Measurements from ENCODE around the gene SPATA31D1.
"Not testable (repeated sequence)": the region's sequence is repeated elsewhere in the genome, so short reads cannot be mapped to it uniquely, and the experiment has no call there.

SPATA31D1 gene

GRCh38 chr9:81988472-81988871, at the start of gene SPATA31D1:
Gene SPATA31D1 (plus strand): TSS chr9:81988772. CDS start chr9:81988819, 47 bp downstream.
- not testable (repeated sequence) for DNase-seq (ENCODE audit: low read depth, low spot score)

DNA sequence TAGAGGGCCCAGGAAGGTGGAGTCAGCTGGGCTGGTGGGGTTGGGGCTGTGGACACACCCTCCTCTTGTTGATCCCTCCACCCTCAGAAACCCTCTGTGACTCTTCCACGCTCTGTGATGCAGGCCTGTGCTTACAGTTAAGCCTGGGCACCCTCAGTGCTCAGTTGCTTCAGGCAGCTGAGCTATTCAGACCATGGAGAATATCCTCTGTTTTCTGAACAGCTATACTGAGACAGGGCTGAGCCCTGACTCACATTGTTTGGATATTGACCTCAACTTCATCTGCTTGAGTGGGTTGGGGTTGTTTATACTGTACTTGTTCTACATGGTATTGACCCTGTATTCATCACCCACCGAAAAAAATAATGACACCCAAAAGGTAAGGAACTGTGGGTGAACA, 45.2 kb upstream of the SPATA31D1 start, which contains the start of gene SPATA31D3:
Gene SPATA31D3 (plus strand): TSS at position 108 of the 400 bp plus-strand sequence. CDS start 86 bp downstream, at position 194.
- not testable (repeated sequence) for DNase-seq (ENCODE audit: low read depth, low spot score)

GRCh38 chr9:81948650-81949049, 39.9 kb upstream of the SPATA31D1 start:
- DNase-seq (ENCODE audit: low read depth, low spot score), result not testable (repeated sequence)

DNA sequence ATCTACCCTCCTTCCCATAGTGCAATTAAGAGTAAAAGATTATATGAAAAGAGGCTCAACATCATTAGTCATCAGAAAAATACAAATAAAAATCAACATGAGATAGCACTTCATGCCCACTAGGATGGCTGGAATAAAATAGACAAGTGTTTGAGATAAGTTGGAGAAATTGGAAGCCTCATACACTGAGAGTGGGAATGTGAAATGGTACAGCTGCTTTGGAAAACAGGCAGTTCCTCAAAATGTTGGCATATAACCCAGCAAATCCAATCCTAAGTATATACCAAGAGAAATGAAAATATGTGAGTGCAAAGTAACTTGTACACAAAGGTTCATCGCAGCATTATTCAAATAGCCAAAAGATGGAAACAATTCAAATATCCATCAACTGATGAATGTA, 35.5 kb upstream of the SPATA31D1 start:
- no peak for DNase-seq (ENCODE audit: low read depth, low spot score)

- no peak for DNase-seq (ENCODE audit: low read depth, low spot score)
Measured at GRCh38 chr9:81955625-81956024, 32.9 kb upstream of the SPATA31D1 start.

GRCh38 chr9:81964218-81965171, 24.1 kb upstream of the SPATA31D1 start:
- DNase-seq (ENCODE audit: low read depth, low spot score), result no peak

DNA sequence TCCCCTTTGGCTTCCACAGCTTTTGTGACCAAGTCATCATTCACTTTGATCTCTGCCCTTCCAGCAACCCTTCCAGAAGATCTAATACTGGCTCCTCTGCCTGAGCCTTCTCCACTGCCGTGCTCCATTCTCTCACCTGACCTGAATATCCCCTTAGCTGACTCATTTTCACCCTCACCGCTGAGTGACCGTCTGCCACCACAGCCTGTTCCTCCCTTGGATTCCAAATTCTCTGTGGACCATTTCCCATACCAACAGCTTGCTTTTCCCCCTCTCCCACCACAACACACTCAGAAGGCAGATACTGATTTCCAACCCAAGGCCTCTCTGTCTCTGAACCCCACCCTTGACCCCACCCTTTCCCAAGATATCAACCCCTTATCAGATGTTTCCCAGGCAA, 20.5 kb upstream of the SPATA31D1 start:
- DNase-seq (ENCODE audit: low read depth, low spot score), result no peak

DNA sequence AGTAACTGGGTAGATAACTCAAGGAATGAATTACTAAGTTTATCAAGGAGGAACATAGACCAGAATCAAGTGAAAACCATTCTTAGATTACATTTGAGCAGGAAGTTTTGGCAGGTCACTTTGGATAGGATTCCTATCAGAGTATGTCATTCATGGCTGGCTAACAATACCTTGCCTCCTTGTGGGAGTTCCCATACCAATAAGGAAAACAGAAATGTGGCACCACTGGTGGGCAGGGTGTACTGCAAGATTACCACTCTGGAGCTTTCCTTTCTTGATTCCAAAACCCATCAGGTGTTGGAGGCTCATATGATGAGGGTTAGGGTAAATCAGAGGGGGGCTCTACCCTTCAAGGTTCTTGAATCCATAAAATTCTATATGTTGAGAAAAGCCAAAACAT, 18.6 kb upstream of the SPATA31D1 start:
- DNase-seq (ENCODE audit: low read depth, low spot score), result peak; percentile 47

GRCh38 chr9:81971727-81972126, 16.8 kb upstream of the SPATA31D1 start:
- no peak for DNase-seq (ENCODE audit: low read depth, low spot score)

GRCh38 chr9:81974764-81975163, 13.8 kb upstream of the SPATA31D1 start:
- DNase-seq (ENCODE audit: low read depth, low spot score), result no peak

- no peak for DNase-seq (ENCODE audit: low read depth, low spot score)
Measured at GRCh38 chr9:81976351-81976750, 12.2 kb upstream of the SPATA31D1 start.

- DNase-seq (ENCODE audit: low read depth, low spot score), result no peak
Measured at GRCh38 chr9:81979196-81979595, 9.4 kb upstream of the SPATA31D1 start.

DNA sequence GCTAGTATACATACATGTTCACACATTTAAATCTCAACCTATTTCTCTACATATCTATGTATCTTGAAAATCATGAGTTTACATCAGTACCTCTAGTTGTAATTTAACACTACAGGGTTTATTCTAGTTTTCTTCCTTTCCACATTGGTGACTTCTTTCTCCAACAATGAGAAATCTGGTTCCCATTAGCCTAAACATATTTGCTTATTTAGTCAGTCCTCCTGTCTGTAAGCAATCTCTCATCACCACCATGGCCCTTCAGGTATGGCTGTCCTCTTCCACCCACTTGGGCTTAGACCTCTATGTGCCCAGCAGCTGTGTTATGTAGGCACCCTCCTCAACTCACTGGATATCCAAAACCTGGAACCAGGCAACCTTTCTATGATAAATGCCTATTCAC, 8.0 kb upstream of the SPATA31D1 start:
- no peak for DNase-seq (ENCODE audit: low read depth, low spot score)

- DNase-seq (ENCODE audit: low read depth, low spot score), result no peak
Measured at GRCh38 chr9:81981883-81982282, 6.7 kb upstream of the SPATA31D1 start.

- DNase-seq (ENCODE audit: low read depth, low spot score), result no peak
Measured at GRCh38 chr9:81984928-81985327, 3.6 kb upstream of the SPATA31D1 start.

DNA sequence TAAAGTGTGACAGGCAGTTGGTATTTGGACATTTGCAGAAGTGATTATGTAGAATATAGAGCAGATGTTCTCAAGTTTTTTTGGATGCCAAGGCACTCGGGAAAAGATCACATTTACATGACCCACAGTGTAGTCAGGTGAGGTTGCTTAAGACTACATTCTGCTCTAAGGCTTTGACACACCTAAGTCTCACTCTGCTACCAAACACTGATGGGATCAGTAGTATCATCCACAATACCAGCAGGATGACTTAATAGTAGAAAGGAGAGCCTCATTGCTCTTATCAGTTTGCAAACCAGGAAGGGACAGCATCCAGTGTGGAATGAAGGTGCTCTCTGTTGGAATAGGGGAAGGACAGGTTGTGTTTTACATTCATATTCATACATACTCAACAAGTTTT, 2.5 kb upstream of the SPATA31D1 start:
- DNase-seq (ENCODE audit: low read depth, low spot score), result no peak

DNA sequence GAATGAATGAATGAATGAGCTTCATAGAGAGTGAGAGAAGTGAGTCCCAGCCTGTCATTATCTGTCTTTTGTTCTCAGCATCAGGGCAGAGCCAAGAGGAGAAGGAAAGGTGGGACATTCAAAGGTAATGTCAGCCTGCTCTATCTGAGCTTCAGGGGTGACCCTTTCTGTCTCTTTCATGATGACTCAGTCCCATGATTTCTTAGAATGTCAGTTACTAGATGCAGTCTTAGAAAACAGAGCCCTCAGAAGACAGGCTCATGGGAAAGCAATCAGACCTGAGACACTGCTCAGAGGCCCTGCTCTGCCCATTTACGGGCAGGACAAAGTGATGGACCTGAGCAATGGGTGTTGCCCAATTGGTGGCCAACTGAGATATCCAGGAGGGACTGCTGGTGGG, 1.1 kb downstream of the SPATA31D1 start:
- no peak for DNase-seq (ENCODE audit: low read depth, low spot score)

DNA sequence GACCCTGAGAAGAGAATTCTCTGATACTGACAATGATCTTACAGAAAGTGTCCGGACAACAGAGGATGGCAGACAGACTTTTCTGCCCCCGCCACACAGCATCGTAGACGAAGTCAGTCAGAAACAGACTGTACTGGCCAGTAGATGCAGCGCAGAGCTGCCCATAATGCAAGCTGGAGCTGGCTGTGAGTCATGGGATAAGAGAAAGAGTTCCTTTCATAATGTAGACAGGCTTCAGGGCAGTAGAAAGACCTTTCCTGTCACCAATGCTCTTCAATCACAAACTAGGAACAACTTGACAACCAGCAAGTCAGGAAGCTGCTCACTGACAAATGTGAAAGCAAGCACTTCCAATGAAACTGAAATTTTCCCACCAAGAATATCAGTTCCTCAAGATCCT, 5.1 kb downstream of the SPATA31D1 start:
- DNase-seq (ENCODE audit: low read depth, low spot score), result no peak

GRCh38 chr9:81999806-82000205, 11.2 kb downstream of the SPATA31D1 start:
- peak; percentile 51 for DNase-seq (ENCODE audit: low read depth, low spot score)

- DNase-seq (ENCODE audit: low read depth, low spot score), result no peak
Measured at GRCh38 chr9:82010711-82011110, 22.1 kb downstream of the SPATA31D1 start.

GRCh38 chr9:82011133-82011532, 22.6 kb downstream of the SPATA31D1 start:
- no peak for DNase-seq (ENCODE audit: low read depth, low spot score)

DNA sequence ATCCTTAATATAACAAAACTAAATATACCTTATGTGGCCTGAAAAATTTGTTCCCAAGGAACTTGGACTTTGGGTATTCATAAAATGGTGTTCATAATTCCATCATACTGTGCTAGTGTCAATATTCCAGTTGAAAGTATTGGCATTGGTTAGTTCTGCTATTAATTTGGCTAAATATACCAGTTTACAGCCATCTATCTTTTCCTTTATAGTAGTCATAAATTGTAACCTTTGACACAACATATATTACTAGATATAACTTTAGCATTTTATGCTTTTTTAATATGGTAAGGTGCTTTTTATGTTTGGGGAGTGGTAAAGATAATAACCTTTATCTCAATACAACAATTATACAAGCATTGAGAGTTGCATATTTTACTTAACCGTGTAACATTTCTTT, 23.7 kb downstream of the SPATA31D1 start:
- no peak for DNase-seq (ENCODE audit: low read depth, low spot score)

DNA sequence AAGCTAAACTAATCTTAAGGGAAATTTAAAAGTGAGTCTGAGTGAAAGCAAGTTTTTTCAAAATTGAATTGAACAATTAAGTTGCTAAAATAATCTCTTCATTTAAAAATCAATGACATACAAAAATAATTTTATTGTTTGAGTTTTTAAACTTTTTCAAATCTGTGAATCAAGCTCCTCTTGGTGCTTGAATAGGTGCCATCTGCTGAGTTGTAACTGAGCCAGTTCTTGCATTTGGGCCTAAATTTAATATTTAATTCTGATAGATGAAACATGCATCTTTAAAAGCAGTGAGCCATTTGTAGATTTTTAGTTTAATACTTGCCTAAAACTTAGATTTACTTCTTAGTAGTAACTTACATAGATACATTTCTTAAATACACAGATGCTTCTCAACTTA, 31.8 kb downstream of the SPATA31D1 start:
- no peak for DNase-seq (ENCODE audit: low read depth, low spot score)
